AG20443 (cell line): ENCODE measurements around the gene CA11.
"Not testable (repeated sequence)": the region's sequence is repeated elsewhere in the genome, so short reads cannot be mapped to it uniquely, and the experiment has no call there.

Experiments used
- DNase-seq: peaks from one replicate; pipeline ENCODE4 v3.0.0; 2012; ENCODE audit warnings: low spot score, mixed read lengths

Gene CA11

GRCh38 chr19:48669903-48670668 lies 24.1 kb upstream of the CA11 start:
- no peak for DNase-seq

DNA sequence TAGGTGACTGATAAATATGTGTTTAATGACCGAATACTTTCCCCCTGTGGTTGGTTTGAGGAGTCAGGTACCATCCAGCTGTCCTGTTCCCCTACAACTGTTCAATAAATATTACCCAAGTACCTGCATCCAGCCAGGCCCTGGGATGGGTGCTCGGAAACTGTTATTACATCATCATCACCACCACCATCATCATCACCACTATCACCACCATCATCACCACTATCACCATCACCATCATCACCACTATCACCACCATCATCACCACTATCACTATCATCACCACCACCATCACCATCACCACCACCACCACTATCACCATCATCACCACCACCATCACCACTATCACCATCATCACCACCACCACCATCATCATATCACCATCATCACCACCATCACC lies 22.8 kb upstream of the CA11 start:
- no peak for DNase-seq

GRCh38 chr19:48668332-48668731 lies 22.3 kb upstream of the CA11 start:
- no peak for DNase-seq

- no peak for DNase-seq
Observed at GRCh38 chr19:48665786-48666185, 19.8 kb upstream of the CA11 start.

GRCh38 chr19:48664476-48664875 lies 18.5 kb upstream of the CA11 start:
- DNase-seq: no peak

DNA sequence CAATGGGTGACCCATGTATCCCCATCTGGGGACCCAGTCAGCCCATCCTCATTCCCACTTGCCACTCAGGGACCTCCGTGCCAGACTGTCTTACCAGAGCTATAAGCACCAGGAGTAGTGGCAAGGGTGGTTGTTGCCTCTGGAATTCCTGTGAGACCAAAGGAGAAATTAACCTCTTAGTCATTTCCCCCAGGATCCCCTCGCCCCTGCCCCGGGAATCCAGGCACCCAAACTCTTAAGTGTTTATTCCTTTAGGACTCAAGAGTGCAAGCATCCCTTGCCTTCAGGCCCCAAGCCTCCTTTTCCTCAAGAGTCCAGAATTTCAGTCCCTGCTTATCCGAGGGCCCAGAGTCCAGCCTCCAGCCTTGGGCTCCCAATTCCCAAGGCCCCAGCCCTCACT lies 17.7 kb upstream of the CA11 start:
- DNase-seq: no peak

- no peak for DNase-seq
Observed at GRCh38 chr19:48661711-48662090, 15.7 kb upstream of the CA11 start.

DNA sequence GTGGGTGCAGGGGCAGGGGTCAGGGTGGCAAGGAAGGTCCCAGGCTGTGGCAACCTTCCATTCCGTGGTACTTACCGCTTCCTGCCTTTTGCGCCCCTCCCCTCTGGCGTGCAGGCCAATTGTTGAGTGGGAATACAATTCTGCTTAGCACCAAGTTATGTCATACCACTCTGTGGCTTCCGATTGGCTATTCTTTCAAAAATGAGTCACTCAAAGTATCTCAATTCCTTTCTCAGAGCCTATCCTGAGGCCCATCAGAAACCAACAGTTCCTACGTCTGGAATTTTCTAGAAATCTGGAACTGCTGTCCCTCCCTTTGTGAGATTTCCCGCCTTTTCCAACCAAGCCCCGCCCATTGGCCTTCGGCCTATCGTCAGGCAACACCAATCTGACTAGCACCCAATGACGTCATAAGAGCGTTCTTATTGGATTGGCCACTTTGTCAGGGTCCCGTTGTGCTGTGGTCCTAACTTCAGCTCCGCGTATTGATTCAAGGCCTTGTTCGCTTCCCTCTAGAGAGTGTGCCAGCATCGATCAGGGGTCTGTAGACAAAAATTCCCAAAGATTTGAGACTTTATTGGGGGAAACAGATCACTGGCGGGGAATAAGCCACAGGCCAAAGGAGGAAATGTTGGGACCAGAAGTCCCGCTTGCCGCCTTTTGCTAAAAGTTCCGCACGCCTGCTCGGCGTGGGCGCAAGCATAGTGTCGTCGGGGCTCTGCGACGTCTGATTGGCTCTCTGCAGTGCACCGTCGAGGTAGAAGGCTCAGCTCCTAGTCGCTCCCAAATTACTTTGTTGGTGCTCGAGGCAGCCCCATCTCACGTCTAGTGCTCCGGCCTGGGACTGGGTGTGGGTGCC lies 15.1 kb upstream of the CA11 start:
- peak; percentile 92 for DNase-seq

- DNase-seq: no peak
Observed at GRCh38 chr19:48659768-48660167, 13.8 kb upstream of the CA11 start.

DNA sequence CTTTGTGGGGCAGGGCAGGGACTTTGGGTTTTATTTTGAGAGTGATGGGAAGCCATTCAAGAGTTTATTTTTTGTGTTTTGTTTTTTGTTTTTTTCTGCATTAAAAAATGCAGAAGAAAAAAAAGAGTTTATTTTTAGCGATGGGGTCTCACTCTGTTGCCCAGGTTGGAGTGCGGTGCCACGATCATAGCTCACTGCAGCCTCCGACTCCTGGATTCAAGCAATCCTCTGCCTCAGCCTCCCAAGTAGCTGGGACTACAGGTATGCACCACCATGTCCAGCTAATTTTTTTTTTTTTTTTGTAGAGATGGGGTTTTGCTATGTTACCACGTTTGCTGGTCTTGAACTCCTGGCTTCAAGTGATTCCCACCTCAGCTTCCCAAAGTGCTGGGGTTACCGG lies 12.5 kb upstream of the CA11 start:
- no peak for DNase-seq

GRCh38 chr19:48657828-48658227 lies 11.8 kb upstream of the CA11 start:
- DNase-seq: not testable (repeated sequence)

GRCh38 chr19:48656840-48657474 lies 11.0 kb upstream of the CA11 start:
- DNase-seq: peak; percentile 86

DNA sequence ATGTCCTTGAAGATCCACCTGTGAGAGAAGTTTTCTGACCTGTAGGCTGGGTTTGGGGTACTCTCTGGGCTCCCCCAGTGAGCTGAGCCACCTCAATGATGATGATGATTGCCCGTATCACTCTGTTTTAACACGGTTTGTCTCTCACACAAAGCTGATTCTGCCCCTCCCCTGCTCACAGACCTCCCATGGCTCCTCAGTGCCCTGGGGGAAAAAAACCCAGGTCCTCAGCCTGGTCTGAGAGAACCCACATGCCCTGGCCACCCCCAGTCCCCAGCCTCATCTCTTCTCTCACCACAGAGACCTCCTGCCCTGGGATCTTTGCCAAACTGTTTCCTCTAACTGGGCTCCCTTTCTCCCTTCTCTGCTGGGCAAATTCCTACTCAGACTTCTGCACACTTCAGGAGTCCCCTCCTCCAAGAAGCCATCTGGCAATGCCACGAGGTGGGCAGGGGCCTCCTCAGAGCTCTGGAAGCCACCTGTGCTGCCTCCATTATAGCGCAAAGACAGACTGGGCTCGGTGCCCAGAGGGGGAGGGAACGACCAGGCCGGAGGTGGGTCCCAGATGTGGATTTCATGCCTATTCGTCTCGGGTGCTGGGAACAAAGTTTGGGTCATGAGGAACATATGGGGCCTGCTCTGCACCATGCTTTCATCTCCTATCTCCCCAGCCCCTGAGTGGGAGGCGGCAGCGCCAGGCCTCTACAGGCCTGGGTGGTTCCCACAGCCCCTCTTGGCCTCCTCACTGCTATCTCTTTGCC lies 8.5 kb upstream of the CA11 start:
- no peak for DNase-seq

DNA sequence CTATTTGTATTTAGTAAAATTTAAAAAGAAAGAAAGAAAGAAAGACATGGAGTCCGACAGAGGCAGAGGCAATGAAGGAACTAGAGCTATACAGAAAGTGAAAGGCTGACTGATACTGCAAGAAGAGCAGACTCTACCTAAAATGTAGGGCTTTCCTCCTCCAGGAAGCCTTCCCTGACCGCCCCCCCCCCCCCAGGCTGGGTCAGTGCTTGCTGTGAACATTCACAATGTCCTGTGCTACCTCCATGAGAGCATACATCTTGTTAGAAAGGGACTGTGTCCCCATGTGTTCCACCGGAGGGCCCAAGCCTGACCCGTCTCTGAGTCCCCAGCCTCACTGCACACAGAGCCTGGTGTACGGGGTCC lies 5.7 kb upstream of the CA11 start:
- no peak for DNase-seq

DNA sequence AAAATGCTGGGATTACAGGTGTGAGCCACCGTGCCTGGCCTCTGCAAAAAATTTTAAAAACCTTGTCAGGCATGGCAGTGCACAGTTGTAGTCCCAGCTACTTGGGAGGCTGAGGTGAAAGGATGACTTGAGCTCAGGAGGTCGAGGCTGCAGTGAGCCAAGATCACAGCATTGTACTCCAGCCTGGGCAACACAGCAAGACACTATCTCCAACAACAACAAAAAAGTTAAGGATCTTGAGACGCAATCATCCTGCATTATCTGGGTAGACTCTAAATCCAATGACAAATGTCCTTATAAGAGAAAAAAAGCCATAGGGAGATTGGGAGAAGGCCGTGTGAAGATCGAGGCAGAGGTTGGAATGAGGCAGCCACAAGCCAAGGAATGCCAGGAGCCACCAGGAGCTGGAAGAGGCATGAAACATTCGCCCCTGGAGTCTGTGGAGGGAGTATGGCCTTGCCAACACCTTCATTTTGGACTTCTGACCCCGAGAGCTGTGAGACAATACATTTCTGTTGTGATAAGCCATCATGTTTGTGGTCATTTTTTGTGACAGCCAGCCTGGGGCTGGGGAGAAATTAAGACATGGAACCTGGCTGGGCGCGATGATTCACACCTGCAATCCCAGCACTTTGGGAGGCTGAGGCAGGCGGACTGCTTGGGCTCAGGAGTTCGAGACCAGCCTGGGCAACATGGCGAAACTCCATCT lies 5.1 kb upstream of the CA11 start:
- no peak for DNase-seq

GRCh38 chr19:48648134-48648533 lies 2.1 kb upstream of the CA11 start:
- no peak for DNase-seq

GRCh38 chr19:48646722-48647216 lies 782 bp upstream of the CA11 start:
- no peak for DNase-seq

DNA sequence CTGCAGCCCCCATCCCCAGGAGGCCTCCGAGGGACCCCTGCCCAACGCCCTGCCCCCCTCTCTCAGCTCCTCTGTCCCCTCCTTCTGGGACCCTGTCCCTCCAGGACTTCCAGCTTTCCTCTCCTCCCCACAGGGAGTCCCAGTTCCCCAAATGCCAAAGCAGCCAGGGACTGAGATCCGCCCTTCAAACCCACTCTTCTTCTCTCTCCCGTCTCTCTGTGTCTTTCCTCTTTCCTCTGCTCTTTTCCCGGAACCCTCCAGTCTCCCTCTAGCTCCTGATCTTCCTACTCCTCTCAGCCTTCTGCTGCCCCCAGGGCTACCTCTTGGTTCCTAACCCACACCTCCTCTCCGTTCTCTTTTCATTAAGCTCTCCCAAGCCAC lies 377 bp downstream of the CA11 start:
- no peak for DNase-seq

DNA sequence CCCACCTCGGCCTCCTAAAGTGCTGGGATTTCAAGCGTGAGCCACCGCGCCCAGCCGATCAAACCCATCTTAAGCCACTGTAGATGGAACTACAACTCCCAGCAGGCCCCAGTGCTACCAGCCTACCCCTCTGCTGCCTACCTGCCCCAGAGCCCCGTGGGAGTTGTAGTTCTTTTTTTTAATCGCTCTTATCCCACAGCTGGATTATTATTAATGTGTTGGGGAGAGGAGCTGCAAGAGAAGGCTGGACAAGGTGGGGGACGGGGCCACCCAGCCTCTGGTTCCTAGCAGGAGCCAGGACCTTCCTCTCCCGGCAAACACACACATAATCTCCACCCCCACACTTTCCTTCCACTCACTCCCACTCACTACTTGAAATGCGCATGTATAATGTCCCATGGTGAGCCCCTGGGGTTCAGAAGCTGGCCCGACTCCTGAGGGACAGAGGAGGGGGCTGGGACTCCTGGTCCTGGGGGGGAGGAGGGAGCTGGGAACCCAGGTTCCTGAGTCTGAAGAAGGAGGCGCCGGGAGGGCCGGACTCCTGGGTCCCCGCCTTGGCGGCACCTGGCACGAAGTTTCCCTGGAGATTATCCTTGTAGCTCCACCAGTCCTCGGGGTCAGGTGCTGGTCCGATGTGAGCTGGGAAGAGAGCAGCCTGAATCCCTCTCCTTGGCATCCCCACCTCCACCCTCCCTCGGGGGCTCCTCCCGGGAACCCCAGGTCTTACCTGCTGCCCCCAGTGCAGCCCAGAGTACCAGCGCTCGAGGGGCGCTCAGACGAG lies 958 bp downstream of the CA11 start:
- peak; percentile 73 for DNase-seq

GRCh38 chr19:48644355-48644754 lies 1.6 kb downstream of the CA11 start:
- no peak for DNase-seq

- DNase-seq: no peak
Observed at GRCh38 chr19:48642862-48643261, 3.1 kb downstream of the CA11 start.
